Measurements from ENCODE around the gene ARHGAP25. TPM values are rescaled to one million over a fixed set of nuclear protein-coding genes. Genes with fewer than 3 reads are reported as not detected.

ARHGAP25 gene
- polyA plus RNA-seq, 3 donors, result 20.8 to 56.8 (median 36.3) TPM

DNA sequence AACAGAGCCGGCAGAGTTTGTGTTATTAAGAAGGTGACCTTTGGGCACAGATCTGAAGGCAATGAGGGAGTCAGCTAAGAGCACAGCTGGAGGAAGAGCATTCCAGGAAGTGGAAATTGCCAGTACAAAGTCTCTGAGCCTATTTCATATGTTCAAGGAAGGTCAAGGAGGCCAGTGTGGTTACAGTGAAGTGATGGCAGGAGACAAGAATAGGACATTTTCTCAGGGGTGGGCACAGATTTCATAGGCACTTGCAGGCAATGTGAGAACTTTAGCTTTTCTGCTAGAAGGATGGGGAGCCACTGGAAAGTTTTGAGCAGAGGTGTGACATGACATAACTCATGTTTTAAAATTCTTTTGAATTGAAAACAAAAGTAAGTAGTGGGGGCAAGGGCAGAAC, 50.3 kb downstream of the ARHGAP25 start:
- peaks cover 39 to 43% of the 10 kb centered on the region in 2 donors for H3K36me3 Mint-ChIP-seq

DNA sequence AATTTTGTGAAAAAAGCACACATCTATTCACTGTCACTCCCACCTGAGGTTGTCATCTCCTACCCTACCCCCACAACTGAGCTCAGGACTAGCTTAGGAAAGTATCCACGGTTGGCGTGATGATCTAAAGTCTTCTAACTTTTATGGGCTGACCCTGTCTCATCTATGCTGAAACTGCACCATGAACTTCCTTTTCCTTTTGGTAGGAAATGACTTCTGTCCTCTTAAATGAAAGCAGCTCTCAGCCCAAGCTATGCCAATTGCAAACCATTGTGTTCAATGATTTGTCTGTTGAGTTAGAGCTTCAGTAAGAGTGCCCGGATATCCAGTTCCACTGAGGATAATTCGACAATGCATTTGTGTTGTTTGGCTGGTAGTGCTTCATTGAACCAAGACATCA, 52.7 kb downstream of the ARHGAP25 start:
- DNase-seq, result no peak
- H4K20me1 ChIP-seq (ENCODE audit: insufficient read depth, low read length), result peaks cover 29% of the 10 kb centered on the region
- no peaks in the 10 kb centered on the region for H3K27me3 ChIP-seq (ENCODE audit: control insufficient read depth in 2 of 2, insufficient read depth in 2 of 2, low read length in 2 of 2)
- H3K4me2 ChIP-seq (replicated peaks; ENCODE audit: extremely low read depth, low read length, poor library complexity, severe bottlenecking), result no peak overlapping the region
- peak overlapping the region in 1 of 2 donors; percentile 79 for H3K27ac ChIP-seq (ENCODE audit: low read depth in 1 of 2, low read length in 2 of 2)
- Mint-ChIP-seq H3K4me1 (peaks cover 11% of the 10 kb centered on the region), H3K36me3 (peaks cover 20 to 41% of the 10 kb centered on the region in 2 donors), H3K27ac (peak overlapping the region in 1 of 7 donors; percentile 85), H3K27me3 (ENCODE audit: low read depth in 3 of 3) (no peaks in the 10 kb centered on the region), H3K9me3 (no peaks in the 10 kb centered on the region), H3K4me3 (no peak overlapping the region)
- no peaks in the 10 kb centered on the region for H3K9me3 ChIP-seq (replicated peaks in 1 of 2; ENCODE audit: control insufficient read depth in 1 of 2, insufficient read depth in 1 of 2, low read length in 2 of 2)
- H2AFZ ChIP-seq (ENCODE audit: insufficient read depth, low read depth, low read length, poor library complexity, severe bottlenecking), result no peak overlapping the region
- TF ChIP-seq CTCF (IDR thresholded peaks at IDR 0.05), result no peak
- WGBS (ENCODE audit: insufficient coverage), result 79% methylated on average over 2 of the region's 4 CpGs
- intact Hi-C loops (cut with micrococcal nuclease), result no loop called here
- peaks cover 81 to 97% of the 10 kb centered on the region in 2 donors for H3K36me3 ChIP-seq (replicated peaks in 1 of 2; ENCODE audit: control insufficient read depth in 1 of 2, insufficient read depth in 2 of 2, low read length in 2 of 2)
- peaks cover 55% of the 10 kb centered on the region for H3K79me2 ChIP-seq (ENCODE audit: insufficient read depth, low read length)
- H3K4me3 ChIP-seq (replicated peaks in 1 of 3; ENCODE audit: low read depth in 2 of 3, low read length in 3 of 3), result no peak overlapping the region
- H3K9ac ChIP-seq (ENCODE audit: insufficient read depth, low read length, poor library complexity, severe bottlenecking), result no peak overlapping the region
- H3K4me1 ChIP-seq (ENCODE audit: control insufficient read depth in 1 of 2, insufficient read depth in 2 of 2, low read length in 2 of 2), result peaks cover 42 to 43% of the 10 kb centered on the region in 2 donors

More for the DNA sequence above, 50.3 kb downstream of the ARHGAP25 start:
- intact Hi-C loops (cut with micrococcal nuclease), result no loop called here
- peak overlapping the region; percentile 18 to 79 for H3K27ac ChIP-seq (ENCODE audit: low read depth in 1 of 2, low read length in 2 of 2)
- H2AFZ ChIP-seq (ENCODE audit: insufficient read depth, low read depth, low read length, poor library complexity, severe bottlenecking), result no peak overlapping the region
- peak overlapping the region in 1 of 3 experiments; percentile 45 for H3K4me3 ChIP-seq (replicated peaks in 1 of 3; ENCODE audit: low read depth in 2 of 3, low read length in 3 of 3)
- 94% methylated on average over 1 of the region's 1 CpG for WGBS (ENCODE audit: insufficient coverage)
- peaks cover 80 to 96% of the 10 kb centered on the region in 2 donors for H3K36me3 ChIP-seq (replicated peaks in 1 of 2; ENCODE audit: control insufficient read depth in 1 of 2, insufficient read depth in 2 of 2, low read length in 2 of 2)
- no peak overlapping the region for H3K27ac Mint-ChIP-seq
- H3K79me2 ChIP-seq (ENCODE audit: insufficient read depth, low read length), result peaks cover 66% of the 10 kb centered on the region
- peaks cover 44 to 54% of the 10 kb centered on the region in 2 donors for H3K4me1 ChIP-seq (ENCODE audit: control insufficient read depth in 1 of 2, insufficient read depth in 2 of 2, low read length in 2 of 2)
- H3K27me3 ChIP-seq (ENCODE audit: control insufficient read depth in 2 of 2, insufficient read depth in 2 of 2, low read length in 2 of 2), result no peaks in the 10 kb centered on the region
- H3K27me3 Mint-ChIP-seq (ENCODE audit: low read depth in 3 of 3), result peaks cover 0 to 3% (median 0%) of the 10 kb centered on the region in 3 donors
- no peak for DNase-seq
- H4K20me1 ChIP-seq (ENCODE audit: insufficient read depth, low read length), result peaks cover 45% of the 10 kb centered on the region
- TF ChIP-seq CTCF (IDR thresholded peaks at IDR 0.05), result no peak
- no peak overlapping the region for H3K4me3 Mint-ChIP-seq
- H3K9me3 ChIP-seq (replicated peaks in 1 of 2; ENCODE audit: control insufficient read depth in 1 of 2, insufficient read depth in 1 of 2, low read length in 2 of 2), result no peaks in the 10 kb centered on the region
- peaks cover 11% of the 10 kb centered on the region for H3K4me1 Mint-ChIP-seq
- H3K9me3 Mint-ChIP-seq, result no peaks in the 10 kb centered on the region
- H3K9ac ChIP-seq (ENCODE audit: insufficient read depth, low read length, poor library complexity, severe bottlenecking), result no peak overlapping the region
- peak overlapping the region; percentile 55 for H3K4me2 ChIP-seq (replicated peaks; ENCODE audit: extremely low read depth, low read length, poor library complexity, severe bottlenecking)

Data from CD14-positive monocyte (primary cell).